Tibial nerve (tissue), 3 donors: ENCODE data around the gene UAP1.

Source experiments
- CTCF ChIP-seq, 5 experiments: fragments of 200-600 bp in 3 of 5; fragments of 450-650 bp in 2 of 5; sonication (generic) in 3 of 5; IDR thresholded peaks; one replicate each; pipeline ENCODE4 v1.5.1; 2016 to 2019; ENCODE audit warnings: antibody characterized with exemption in 5 of 5, mild to moderate bottlenecking in 3 of 5, moderate library complexity in 2 of 5
- POLR2A ChIP-seq, 2 donors: fragments of 450-650 bp; IDR thresholded peaks; one replicate each; pipeline ENCODE4 v1.6.1; 2017; ENCODE audit warnings: antibody characterized with exemption in 2 of 2, mild to moderate bottlenecking in 2 of 2, moderate library complexity in 2 of 2

GRCh38 chr1:162580308-162580707 lies 18.8 kb downstream of the UAP1 start:
- TF ChIP-seq CTCF (IDR thresholded peaks at IDR 0.05) = no peak
- TF ChIP-seq POLR2A (IDR thresholded peaks at IDR 0.05) = no peak
